Pericardium fibroblast (primary cell): ENCODE results near the gene NNAT. TPM values are rescaled to one million over a fixed set of nuclear protein-coding genes. Genes with fewer than 3 reads are reported as not detected.

Experiments
- total RNA-seq: library from RNA; depleted of rRNA; stranded (reverse); fragments of >200 nt; gene quantifications from 2 replicates; pipeline ENCODE4 v1.2.3, GENCODE V29; 2015

NNAT gene
- 0.47 and 2.6 TPM in 2 replicates for total RNA-seq

GRCh38 chr20:37521061-37521771 lies at the start of gene NNAT:
NNAT (plus strand) TSS chr20:37521250; CDS start chr20:37521332, 82 bp downstream.

GRCh38 chr20:37527638-37528445 lies 6.8 kb downstream of the NNAT start, which contains the start of gene BLCAP:
BLCAP (minus strand) TSS chr20:37527876; CDS start chr20:37519174, 8,702 bp downstream.

Other genes with a start within 250 kb of the NNAT start
- gene MANBAL, start 231.6 kb upstream of the NNAT start, total RNA-seq: 25.9 and 30.0 TPM in 2 replicates
- 16.7 and 18.9 TPM in 2 replicates for gene SRC, start 175.1 kb upstream of the NNAT start, total RNA-seq
- gene BLCAP, start 6.6 kb downstream of the NNAT start, total RNA-seq: 45.6 and 52.5 TPM in 2 replicates
- gene CTNNBL1, start 172.8 kb downstream of the NNAT start, total RNA-seq: 16.3 and 27.2 TPM in 2 replicates